HG03442 (cell line): ENCODE results near the gene PPIB.
A peak's percentile ranks its signal among the peaks of the same experiment; 100 is the strongest.

Experiments
- ATAC-seq: cut with Tn5 transposase; IDR thresholded peaks from one replicate; pipeline ENCODE4 v1.9.1; 2021; ENCODE audit warnings: mild to moderate bottlenecking, moderate library complexity; ENCODE audit not compliant: unreplicated experiment

PPIB gene

DNA sequence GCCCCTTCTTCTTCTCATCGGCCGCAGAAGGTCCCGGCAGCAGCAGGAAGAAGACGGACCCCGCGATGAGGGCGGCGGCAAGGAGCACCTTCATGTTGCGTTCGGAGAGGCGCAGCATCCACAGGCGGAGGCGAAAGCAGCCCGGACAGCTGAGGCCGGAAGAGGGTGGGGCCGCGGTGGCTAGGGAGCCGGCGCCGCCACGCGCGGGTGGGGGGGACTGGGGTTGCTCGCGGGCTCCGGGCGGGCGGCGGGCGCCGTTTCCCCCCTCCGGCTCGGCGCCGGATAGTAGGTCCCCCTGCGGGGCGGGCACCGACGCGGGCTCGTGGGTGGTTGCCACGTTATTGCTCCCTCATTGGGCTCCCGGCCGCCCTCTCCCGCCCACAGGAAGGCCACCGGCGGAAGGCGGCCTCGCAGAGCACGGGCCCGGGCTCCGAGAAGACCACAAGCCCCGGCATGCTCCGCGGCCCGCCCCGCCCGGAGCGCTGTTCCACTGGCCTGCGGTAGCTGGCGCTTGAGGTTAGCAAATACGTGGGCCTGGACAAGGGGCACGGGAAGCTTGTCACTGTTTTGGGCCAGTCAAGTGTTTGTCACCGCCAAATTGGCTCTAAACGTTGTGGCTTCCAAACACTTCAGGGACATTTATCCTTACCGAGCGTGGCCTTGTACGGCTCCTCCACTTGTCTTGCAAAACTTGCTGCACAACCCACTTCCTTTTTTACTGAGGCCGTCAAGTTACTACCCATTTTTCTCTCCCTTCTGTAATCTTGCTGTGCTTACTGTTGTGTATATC lies at the start of gene PPIB:
Gene PPIB, minus strand, starts transcription at position 154 of the 790 bp plus-strand sequence. Its CDS starts 36 bp downstream, at position 118.
- ATAC-seq: peak; percentile 88

GRCh38 chr15:64211696-64212095 lies 48.9 kb upstream of the PPIB start:
- no peak for ATAC-seq

DNA sequence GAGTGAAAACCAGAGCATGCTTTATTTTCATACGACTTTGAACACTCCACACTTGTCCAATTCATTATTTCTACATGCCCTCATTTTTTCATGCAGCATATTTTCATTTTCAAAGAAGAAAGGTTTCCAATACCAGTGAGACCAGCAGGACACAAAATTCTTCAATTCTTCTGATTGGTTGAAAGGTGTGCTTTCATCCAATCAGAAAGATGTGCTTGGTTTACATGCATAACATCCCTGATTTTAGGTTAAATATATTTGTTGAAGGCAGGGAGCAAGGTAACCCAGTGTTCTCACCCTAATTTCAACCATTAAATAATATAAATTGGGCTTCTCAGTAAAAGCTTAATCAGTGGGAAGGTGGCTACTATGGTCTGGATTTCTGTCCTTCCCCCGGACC lies 47.5 kb upstream of the PPIB start:
- no peak for ATAC-seq

DNA sequence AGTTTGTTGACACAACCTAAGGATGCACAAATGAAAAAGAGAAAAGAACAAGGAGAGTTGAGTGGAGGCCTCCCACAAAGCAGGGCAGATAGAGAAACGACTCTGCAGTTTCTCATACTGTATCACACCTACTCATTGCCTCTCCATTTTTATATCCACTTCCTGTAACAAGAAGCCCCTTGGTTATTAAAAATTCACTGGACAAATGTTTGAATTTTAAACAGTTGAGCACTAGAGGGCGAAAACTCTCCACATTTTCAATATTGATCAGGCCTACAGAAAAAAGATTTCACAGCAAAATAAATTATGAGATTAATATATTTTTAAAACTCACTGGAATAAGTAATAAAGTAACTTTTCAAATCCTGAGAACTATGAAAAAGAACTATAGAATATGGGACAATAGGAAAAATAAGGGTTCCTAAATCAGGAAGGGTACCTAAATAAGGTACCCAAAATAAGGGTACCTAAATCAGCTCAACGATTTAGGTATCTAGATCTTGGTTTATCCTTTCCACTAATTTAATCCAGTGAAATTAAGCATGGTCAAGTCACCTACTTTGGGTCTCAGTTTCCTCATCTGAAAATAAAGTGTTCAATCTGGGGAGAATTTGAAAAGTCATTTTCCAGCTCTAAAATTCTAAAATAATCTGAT lies 47.0 kb upstream of the PPIB start:
- no peak for ATAC-seq

GRCh38 chr15:64205202-64205601 lies 42.4 kb upstream of the PPIB start:
- no peak for ATAC-seq

DNA sequence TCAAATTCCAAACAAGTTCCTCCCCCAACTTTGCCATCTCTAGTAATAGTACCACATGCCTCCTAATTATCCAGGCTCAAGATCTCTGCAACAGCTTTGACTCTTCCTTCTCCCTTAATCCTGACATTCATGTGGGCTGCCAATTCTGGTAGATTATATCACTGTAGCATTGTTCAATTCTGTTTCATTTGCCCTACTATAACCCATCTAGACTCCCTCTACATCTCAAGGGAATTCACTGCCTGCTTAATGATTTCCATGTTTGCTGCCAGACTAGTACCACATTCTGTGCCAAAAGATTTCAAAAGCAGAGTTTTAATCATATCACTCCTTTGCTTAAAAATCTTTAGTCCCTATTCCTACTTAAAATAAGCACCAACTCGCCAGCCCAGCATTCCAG lies 34.6 kb upstream of the PPIB start:
- ATAC-seq: no peak

DNA sequence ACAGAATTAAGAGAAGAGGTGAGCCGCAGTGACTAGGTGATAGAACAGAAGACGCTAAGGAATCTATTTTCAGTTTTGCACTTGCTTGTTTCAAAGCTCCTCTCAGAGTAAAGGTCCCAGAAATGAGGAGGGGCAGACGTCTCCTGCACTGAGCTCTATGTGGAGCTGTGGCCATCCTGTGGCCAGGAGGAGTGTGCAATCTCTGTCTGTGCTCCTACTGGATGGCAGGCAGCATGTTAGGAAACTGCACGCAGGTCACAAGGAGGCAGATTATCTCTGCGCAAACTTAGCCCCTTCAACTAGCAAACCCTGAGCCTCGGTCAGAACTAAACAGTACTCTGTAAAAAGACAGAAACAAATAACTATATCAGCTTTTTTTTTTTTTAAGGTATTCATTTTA lies 31.1 kb upstream of the PPIB start:
- no peak for ATAC-seq

GRCh38 chr15:64191971-64192830 lies 29.4 kb upstream of the PPIB start:
- ATAC-seq: no peak

DNA sequence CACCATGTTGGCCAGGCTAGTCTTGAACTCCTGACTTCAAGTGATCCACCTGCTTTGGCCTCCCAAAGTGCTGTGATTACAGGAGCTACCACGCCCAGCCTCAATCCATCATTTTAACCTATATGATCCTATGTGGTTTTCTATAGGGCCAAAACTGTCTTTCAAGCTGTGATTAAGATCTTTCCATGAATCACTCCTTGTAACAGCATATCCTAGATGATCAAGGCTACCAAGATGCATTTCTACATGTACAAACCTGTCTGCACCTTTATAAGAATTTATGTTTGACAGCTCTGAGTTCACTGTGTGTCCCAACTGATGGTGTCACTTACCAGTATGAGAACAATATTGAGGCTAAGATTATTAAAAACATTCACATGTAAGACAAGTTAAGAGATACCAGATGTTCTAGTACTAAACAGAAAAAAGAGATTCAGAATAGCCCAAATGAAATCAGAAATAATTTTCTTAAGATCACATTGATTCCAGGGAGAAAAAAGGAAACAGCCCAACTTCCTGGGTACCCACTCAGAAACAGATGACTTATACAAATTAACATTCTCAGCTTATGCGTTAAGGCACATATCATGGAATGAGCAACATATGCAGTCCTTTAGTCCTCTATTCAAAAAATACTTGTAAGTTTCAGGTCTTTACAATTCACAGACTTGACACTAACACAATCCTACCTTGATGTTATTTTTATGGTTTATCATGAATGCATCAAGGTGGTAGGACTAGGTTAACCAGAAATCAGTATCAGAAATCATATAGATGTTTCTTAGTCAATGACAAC lies 24.8 kb upstream of the PPIB start:
- no peak for ATAC-seq

DNA sequence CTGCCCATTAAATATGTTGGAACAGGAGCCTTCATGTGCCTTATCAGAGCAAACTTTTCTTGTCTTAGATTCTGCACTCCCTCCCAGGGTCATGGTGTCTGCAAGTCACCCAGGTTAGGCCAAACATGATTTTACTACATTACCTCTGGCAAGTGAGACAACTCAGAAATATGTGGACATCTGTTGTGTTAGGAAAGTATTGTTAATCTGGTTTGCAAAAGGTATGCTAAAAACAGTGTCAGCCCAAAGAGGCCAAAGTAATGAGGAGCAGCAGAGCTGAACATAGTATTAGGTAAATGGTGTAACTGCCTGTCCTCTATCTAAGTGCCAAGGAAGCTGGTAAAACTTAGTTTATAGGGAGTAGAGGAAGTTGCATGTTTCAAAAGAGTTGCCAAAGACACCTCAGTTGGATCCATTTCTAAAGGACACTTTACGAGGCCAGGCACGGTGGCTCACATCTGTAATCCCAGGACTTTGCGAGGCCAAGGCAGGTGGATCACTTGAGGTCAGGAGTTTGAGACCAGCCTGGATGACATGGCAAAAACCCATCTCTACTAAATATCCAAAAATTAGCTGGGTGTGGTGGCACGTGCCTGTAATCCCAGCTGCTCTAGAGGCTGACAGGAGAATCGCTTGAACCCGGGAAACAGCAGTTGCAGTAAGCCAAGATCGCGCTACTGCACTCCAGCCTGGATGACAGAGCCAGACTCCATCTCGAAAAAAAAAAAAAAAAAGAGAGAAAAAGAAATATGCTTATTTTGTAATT lies 22.5 kb upstream of the PPIB start:
- no peak for ATAC-seq

DNA sequence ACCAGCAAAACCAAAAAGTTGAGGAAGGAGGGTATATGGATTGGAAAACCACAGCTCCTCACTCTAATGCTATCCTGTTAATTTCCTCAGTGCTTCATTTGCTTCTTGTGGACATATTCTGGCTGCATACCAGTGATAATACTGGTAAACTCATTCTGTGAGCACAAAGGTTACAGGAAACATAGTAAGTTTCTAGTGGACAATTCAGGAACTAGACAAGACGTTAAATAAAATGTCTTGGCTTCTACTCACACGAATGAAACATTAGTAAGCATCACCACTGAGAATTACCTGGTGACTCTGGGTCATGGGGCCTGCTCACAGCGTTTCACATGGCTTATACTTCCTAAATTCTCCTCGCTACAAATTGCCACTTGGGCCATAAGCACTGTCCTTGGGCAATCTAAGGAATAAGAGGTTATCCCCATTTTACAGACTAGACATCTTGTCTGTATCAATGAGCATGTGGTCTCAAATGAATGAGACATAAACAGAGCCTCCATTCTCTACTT lies 20.1 kb upstream of the PPIB start:
- no peak for ATAC-seq

DNA sequence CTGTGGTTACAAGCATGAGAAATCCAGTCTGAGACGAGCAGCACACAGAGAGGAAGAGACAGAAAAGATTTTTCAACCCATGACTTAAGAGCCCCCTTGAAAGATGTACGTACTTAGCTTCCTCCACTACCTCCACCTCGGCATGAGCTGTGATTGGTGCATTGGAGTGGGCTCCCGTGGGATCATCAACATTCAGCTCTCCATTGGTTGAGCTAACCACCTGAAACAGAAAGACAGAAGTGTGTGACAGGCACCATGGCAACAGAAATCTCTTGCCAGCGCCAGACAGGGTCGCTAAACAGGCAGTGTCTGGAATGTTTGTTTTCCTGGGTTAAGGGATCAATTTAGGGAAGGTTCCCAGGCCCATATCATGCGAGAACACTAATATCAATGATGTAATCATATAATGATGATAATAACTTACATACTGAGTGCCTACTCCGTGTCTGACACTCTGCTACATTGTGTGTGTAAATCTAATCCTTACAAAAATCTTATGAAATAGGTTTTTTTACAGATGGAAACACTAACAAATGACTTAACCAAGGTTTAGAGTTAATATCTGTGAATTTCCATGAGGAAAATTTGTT lies 17.5 kb upstream of the PPIB start:
- no peak for ATAC-seq

GRCh38 chr15:64166102-64166890 lies 3.5 kb upstream of the PPIB start:
- ATAC-seq: no peak

GRCh38 chr15:64164436-64164835 lies 1.6 kb upstream of the PPIB start:
- no peak for ATAC-seq

DNA sequence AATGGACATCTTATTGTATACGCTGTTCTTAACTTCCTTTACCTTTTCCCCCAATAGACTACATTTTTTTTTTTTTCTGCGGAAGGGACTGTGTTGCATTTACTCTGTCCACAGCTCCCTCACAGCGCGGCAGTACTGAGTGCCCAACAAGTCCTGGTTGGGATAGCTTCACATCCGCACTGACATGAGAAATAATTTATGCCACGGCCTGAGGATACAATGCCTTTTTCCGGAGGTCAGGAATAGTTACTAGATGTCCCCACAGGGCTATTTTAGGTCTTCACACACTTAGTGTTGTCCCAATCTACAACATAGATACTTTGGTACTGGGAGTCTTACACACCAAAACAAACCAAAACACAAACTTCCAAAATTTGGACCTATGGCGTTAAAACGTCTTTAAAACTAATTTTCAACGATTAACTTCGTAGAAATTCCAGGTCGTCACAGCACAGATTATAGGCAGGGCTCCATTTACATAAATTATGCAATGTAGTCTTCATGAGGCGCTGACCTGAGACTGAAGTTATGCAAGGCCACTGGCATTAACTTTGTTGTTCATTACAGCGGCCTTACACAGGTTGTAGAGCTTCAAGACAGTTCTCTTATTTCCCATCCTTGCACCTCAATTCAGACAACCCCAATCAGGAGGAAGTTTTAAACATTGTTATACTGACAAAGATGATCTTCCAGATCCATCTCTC lies 989 bp upstream of the PPIB start:
- peak; percentile 1 for ATAC-seq

- ATAC-seq: peak; percentile 17
These were observed 349 bp downstream of the PPIB start for GRCh38 chr15:64162478-64162868.

DNA sequence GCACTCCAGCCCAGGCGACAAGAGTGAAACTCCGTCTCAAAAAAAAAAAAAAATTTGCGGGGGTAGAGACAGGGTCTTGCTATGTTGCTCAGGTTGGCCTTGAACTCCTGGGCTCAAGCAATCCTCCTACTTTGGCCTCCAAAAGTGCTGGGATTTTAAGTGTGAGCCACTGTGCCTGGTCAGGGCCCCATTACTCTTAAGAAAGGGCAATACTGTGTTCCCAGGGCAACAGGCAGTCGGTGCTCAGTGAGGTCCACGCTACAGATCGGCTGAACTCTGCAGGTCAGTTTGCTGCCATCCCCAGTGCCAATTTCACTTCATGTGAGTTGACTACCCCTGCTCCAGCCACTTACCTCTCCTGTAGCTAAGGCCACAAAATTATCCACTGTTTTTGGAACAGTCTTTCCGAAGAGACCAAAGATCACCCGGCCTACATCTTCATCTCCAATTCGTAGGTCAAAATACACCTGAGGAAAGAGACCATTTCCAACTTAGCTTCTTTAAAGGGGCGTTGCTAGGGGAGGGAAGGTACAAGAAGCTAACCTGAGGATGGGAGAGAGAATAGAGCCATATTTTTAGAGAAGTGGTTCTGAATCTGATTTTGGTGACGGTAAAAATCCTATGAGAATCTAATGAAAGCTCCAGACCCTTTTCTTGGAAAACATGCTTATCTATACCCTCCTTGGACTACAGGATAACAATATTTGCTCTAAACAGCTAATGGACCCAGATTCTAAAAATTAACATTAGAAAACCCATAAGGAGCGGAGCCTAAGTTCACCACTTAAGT lies 939 bp downstream of the PPIB start:
- no peak for ATAC-seq
